Mesenchymal stem cell (in vitro differentiated cells and primary cell): ENCODE results near the gene RNU6-1.
A peak's percentile ranks its signal among the peaks of the same experiment; 100 is the strongest.

Experiments used
- DNase-seq: peaks from one replicate; pipeline ENCODE4 v3.0.0-alpha.2; 2013
- H2AFZ ChIP-seq: one replicate; pipeline ENCODE4 v1.6.1; 2013; ENCODE audit warnings: low read depth, mild to moderate bottlenecking, control low read depth, inconsistent platforms, low read length, moderate library complexity
- H2AK5ac ChIP-seq: 2 replicates; pipeline ENCODE4 v1.6.1; 2013; ENCODE audit warnings: low read length, moderate library complexity, mild to moderate bottlenecking, inconsistent platforms; ENCODE audit not compliant: severe bottlenecking
- H2BK120ac ChIP-seq: one replicate; pipeline ENCODE4 v1.6.1; 2013; ENCODE audit warnings: low read depth, mild to moderate bottlenecking, inconsistent platforms, low read length, moderate library complexity
- H2BK12ac ChIP-seq, 2 experiments: one replicate each; pipeline ENCODE4 v1.6.1; 2013; ENCODE audit warnings: inconsistent platforms in 2 of 2, low read length in 2 of 2, mild to moderate bottlenecking in 2 of 2, moderate library complexity in 2 of 2, control low read depth in 1 of 2
- H2BK15ac ChIP-seq: one replicate; pipeline ENCODE4 v1.6.1; 2013; ENCODE audit warnings: mild to moderate bottlenecking, low read depth, inconsistent platforms; ENCODE audit not compliant: poor library complexity, severe bottlenecking
- H2BK5ac ChIP-seq: 2 replicates; pipeline ENCODE4 v1.6.1; 2013; ENCODE audit warnings: low read depth, mild to moderate bottlenecking, low read length, control low read depth, inconsistent platforms; ENCODE audit not compliant: poor library complexity, severe bottlenecking
- H3K14ac ChIP-seq, 2 experiments: one replicate each; pipeline ENCODE4 v1.6.1; 2013; ENCODE audit warnings: inconsistent platforms in 2 of 2, low read length in 2 of 2, control low read depth in 1 of 2, mild to moderate bottlenecking in 1 of 2, moderate library complexity in 1 of 2
- H3K18ac ChIP-seq, 2 experiments: one replicate each; pipeline ENCODE4 v1.6.1; 2013; ENCODE audit warnings: inconsistent platforms in 2 of 2, low read length in 2 of 2, control low read depth in 1 of 2, low read depth in 1 of 2, mild to moderate bottlenecking in 1 of 2
- H3K23ac ChIP-seq, 2 experiments: one replicate each; pipeline ENCODE4 v1.6.1; 2013; ENCODE audit warnings: inconsistent platforms in 2 of 2, low read length in 2 of 2, mild to moderate bottlenecking in 2 of 2, moderate library complexity in 2 of 2, control low read depth in 1 of 2
- H3K27ac ChIP-seq: 2 replicates; pipeline ENCODE4 v1.5.1; 2013; ENCODE audit warnings: mild to moderate bottlenecking, moderate library complexity, low read length, control low read depth, inconsistent platforms; ENCODE audit not compliant: poor library complexity, severe bottlenecking
- H3K27me3 ChIP-seq, 2 experiments: 2 replicates each; pipeline versions ENCODE4 v1.6.1 to v1.7.0; 2013; ENCODE audit warnings: low read length in 2 of 2, mild to moderate bottlenecking in 2 of 2, moderate library complexity in 2 of 2, control low read depth in 1 of 2, inconsistent platforms in 1 of 2; ENCODE audit not compliant: control insufficient read depth in 1 of 2, insufficient read depth in 1 of 2
- H3K36me3 ChIP-seq, 2 experiments: 2 replicates each; pipeline versions ENCODE4 v1.6.1 to v1.7.0; 2013; ENCODE audit warnings: low read length in 2 of 2, control low read depth in 1 of 2, inconsistent platforms in 1 of 2, low read depth in 1 of 2, mild to moderate bottlenecking in 1 of 2; ENCODE audit not compliant: insufficient read depth in 2 of 2, control insufficient read depth in 1 of 2
- H3K4ac ChIP-seq, 2 experiments: one replicate each; pipeline ENCODE4 v1.6.1; 2013; ENCODE audit warnings: inconsistent platforms in 2 of 2, low read length in 2 of 2, mild to moderate bottlenecking in 2 of 2, moderate library complexity in 2 of 2, control low read depth in 1 of 2, low read depth in 1 of 2
- H3K4me1 ChIP-seq: 2 replicates; pipeline ENCODE4 v1.6.1; 2013; ENCODE audit warnings: low read depth, low read length, control low read depth; ENCODE audit not compliant: control insufficient read depth, insufficient read depth
- H3K4me2 ChIP-seq: 2 replicates; pipeline ENCODE4 v1.6.1; 2013; ENCODE audit warnings: low read length, mild to moderate bottlenecking, inconsistent platforms; ENCODE audit not compliant: poor library complexity, severe bottlenecking
- H3K4me3 ChIP-seq, 2 experiments: 2 replicates each; pipeline versions ENCODE4 v1.5.1 to v1.7.0; 2013; ENCODE audit warnings: low read length in 2 of 2, mild to moderate bottlenecking in 2 of 2, control low read depth in 1 of 2, low read depth in 1 of 2; ENCODE audit not compliant: insufficient read depth in 1 of 2
- H3K79me1 ChIP-seq: replicated peaks from 2 replicates; pipeline ENCODE4 v1.6.1; 2013; ENCODE audit warnings: mild to moderate bottlenecking, control low read depth, low read length, inconsistent platforms; ENCODE audit not compliant: poor library complexity, severe bottlenecking
- H3K9ac ChIP-seq: 2 replicates; pipeline ENCODE4 v1.7.0; 2013; ENCODE audit warnings: mild to moderate bottlenecking, low read length, moderate library complexity
- H3K9me3 ChIP-seq: 2 replicates; pipeline ENCODE4 v1.7.0; 2013; ENCODE audit warnings: mild to moderate bottlenecking, low read length; ENCODE audit not compliant: control insufficient read depth
- H4K8ac ChIP-seq: one replicate; pipeline ENCODE4 v1.6.1; 2013; ENCODE audit warnings: inconsistent platforms, mild to moderate bottlenecking, low read length, moderate library complexity
- H4K91ac ChIP-seq: one replicate; pipeline ENCODE4 v1.6.1; 2013; ENCODE audit warnings: mild to moderate bottlenecking, low read length, inconsistent platforms
- WGBS: methylation state at CpG from one replicate; pipeline ENCODE4 v1.1.7; 2013; ENCODE audit warnings: mixed read lengths; 5-methylcytosine and 5-hydroxymethylcytosine counted together

RNU6-1 gene

GRCh38 chr15:67880651-67881182 lies 40.9 kb upstream of the RNU6-1 start:
- no peak overlapping the region for H3K9ac ChIP-seq
- no peak overlapping the region for H2BK12ac ChIP-seq
- H3K79me1 ChIP-seq: no peaks in the 10 kb centered on the region
- no peak overlapping the region for H4K91ac ChIP-seq
- no peak overlapping the region for H2BK5ac ChIP-seq
- no peak for DNase-seq
- peak overlapping the region in 1 of 2 experiments; percentile 10 for H3K18ac ChIP-seq
- H3K23ac ChIP-seq: no peak overlapping the region
- peaks cover 3% of the 10 kb centered on the region for H3K4me1 ChIP-seq
- no peak overlapping the region for H2BK120ac ChIP-seq
- H3K4ac ChIP-seq: no peak overlapping the region
- peaks cover 0 to 3% of the 10 kb centered on the region in 2 experiments for H3K27me3 ChIP-seq
- H3K4me3 ChIP-seq: no peak overlapping the region
- 100% methylated on average over 3 of the region's 3 CpGs for WGBS
- no peak overlapping the region for H3K14ac ChIP-seq
- no peak overlapping the region for H4K8ac ChIP-seq
- H3K9me3 ChIP-seq: no peaks in the 10 kb centered on the region
- no peak overlapping the region for H3K4me2 ChIP-seq
- H3K27ac ChIP-seq: no peak overlapping the region
- no peak overlapping the region for H2AFZ ChIP-seq
- no peaks in the 10 kb centered on the region for H3K36me3 ChIP-seq
- H2AK5ac ChIP-seq: no peak overlapping the region
- H2BK15ac ChIP-seq: no peak overlapping the region

DNA sequence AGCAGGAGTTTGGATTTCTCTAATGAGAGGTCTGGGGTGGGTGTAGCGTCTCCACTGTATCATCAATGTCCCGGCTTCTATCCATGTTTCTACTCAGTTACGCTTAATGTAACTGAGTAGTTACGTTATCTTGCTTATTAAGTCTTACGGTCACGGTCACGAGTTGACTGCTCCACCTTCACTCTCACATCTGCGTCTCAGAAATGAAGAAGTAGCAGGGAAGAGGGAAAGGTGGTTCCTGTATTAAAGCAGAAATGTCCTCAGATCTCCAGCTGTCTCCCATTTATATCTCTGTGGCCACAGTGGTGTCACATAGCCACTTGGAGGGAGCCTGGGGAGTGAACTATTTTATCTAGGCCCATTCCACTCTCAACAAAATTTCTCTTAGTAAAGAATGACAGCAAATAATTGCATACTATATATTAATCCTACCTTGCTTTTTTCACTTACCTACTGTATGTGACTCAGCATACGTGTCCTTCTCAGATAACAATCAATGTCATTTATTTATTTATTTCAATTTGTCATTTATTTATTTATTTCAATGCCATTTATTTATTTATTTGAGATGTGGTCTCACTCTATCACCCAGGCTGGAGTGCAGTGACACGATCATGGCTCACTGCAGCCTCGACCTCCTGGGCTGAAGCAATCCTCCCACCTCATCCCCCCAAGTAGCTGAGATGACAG lies 39.7 kb upstream of the RNU6-1 start:
- Histone ChIP-seq H4K8ac (no peak overlapping the region), H3K27ac (no peak overlapping the region), H3K27me3 (no peaks in the 10 kb centered on the region), H2BK120ac (no peak overlapping the region), H2AFZ (no peak overlapping the region), H4K91ac (no peak overlapping the region), H3K23ac (no peak overlapping the region), H3K9ac (no peak overlapping the region), H2AK5ac (no peak overlapping the region), H3K4ac (no peak overlapping the region), H3K14ac (no peak overlapping the region), H3K4me3 (no peak overlapping the region), H3K9me3 (no peaks in the 10 kb centered on the region), H3K4me1 (peaks cover 3% of the 10 kb centered on the region), H2BK15ac (no peak overlapping the region), H3K18ac (no peak overlapping the region), H2BK5ac (no peak overlapping the region), H3K36me3 (no peaks in the 10 kb centered on the region), H3K79me1 (no peaks in the 10 kb centered on the region), H3K4me2 (no peak overlapping the region), H2BK12ac (no peak overlapping the region)
- no peak for DNase-seq
- WGBS: 99% methylated on average over 9 of the region's 11 CpGs

DNA sequence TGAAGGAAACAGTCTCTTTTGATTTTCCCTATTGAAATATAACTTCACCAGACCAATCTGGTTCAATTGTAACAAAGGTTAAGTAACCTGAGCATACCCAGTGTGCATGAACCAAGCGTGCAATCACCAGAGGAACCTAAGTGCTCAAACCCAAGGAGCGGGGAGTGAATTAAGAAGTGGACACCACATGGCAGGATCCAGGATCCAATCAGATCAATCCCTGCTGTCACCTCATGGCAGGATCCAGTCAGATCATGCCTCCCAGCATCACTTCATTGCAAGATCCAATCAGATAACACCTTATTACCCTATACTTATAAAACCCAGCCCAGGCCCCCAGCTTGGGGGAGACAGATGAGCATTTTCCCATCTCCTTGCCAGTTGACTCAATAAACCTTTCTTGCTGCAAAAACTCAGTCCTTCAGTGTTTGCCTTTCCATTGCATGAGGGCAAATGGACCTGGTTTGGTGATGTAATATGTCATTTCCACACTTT lies 38.9 kb upstream of the RNU6-1 start:
- peaks cover 2% of the 10 kb centered on the region for H3K9me3 ChIP-seq
- no peak overlapping the region for H3K9ac ChIP-seq
- no peak overlapping the region for H2BK12ac ChIP-seq
- H4K91ac ChIP-seq: no peak overlapping the region
- no peak overlapping the region for H2BK120ac ChIP-seq
- no peak overlapping the region for H3K4me2 ChIP-seq
- peaks cover 0 to 1% of the 10 kb centered on the region in 2 experiments for H3K27me3 ChIP-seq
- H3K79me1 ChIP-seq: no peaks in the 10 kb centered on the region
- no peak overlapping the region for H4K8ac ChIP-seq
- H3K36me3 ChIP-seq: no peaks in the 10 kb centered on the region
- no peak overlapping the region for H3K27ac ChIP-seq
- H3K4me3 ChIP-seq: no peak overlapping the region
- H2AFZ ChIP-seq: no peak overlapping the region
- H2BK15ac ChIP-seq: no peak overlapping the region
- no peak overlapping the region for H3K14ac ChIP-seq
- no peaks in the 10 kb centered on the region for H3K4me1 ChIP-seq
- no peak overlapping the region for H2AK5ac ChIP-seq
- no peak for DNase-seq
- no peak overlapping the region for H3K18ac ChIP-seq
- H3K4ac ChIP-seq: no peak overlapping the region
- 96% methylated on average over 2 of the region's 2 CpGs for WGBS
- H3K23ac ChIP-seq: no peak overlapping the region
- H2BK5ac ChIP-seq: no peak overlapping the region

DNA sequence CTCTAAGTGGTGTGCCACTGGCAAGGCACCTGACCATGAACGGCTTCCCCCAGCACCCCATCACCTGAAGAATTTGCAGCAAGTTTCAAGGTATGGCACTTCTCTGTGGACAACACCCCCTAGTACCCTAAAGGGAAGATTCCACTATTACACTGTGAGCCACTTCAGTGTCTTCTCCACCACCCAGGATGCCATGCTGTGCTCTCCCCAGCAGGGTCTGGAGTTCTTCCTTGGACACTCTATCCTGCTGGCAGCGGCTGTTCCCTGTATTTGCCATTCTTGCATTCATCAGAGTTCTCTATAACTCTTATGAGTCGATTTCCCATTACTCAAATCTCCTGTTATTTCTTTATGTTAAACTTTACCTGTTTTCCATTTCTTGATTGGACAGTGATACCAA lies 33.9 kb upstream of the RNU6-1 start:
- Histone ChIP-seq H3K18ac (no peak overlapping the region), H4K91ac (no peak overlapping the region), H2BK120ac (no peak overlapping the region), H3K27ac (no peak overlapping the region), H2BK12ac (no peak overlapping the region), H3K27me3 (peaks cover 0 to 17% of the 10 kb centered on the region in 2 experiments), H3K4ac (no peak overlapping the region), H4K8ac (no peak overlapping the region), H3K14ac (no peak overlapping the region), H3K23ac (no peak overlapping the region), H3K4me3 (no peak overlapping the region), H2AFZ (no peak overlapping the region), H3K79me1 (no peaks in the 10 kb centered on the region), H3K4me2 (no peak overlapping the region), H3K4me1 (no peaks in the 10 kb centered on the region), H3K36me3 (no peaks in the 10 kb centered on the region), H3K9ac (no peak overlapping the region), H2AK5ac (no peak overlapping the region), H2BK5ac (no peak overlapping the region), H2BK15ac (no peak overlapping the region), H3K9me3 (peaks cover 10% of the 10 kb centered on the region)
- no peak for DNase-seq
- 91% methylated on average over 3 of the region's 3 CpGs for WGBS
